Astrocyte of the cerebellum (primary cell): ENCODE measurements around the gene CGB3.

Experiments used
- DNase-seq: peaks from one replicate; pipeline ENCODE4 v3.0.0-alpha.2; 2011; ENCODE audit warnings: low read depth
- H3K4me3 ChIP-seq: 2 replicates; pipeline ENCODE4 v1.5.1; 2011; ENCODE audit warnings: mild to moderate bottlenecking, low read depth, low read length, moderate library complexity
- in situ Hi-C: cut with HindIII; loops from 2 replicates; pipeline ENCODE4 v1.10.0; 2017; ENCODE audit warnings: low sequenced_read_pairs
- TF ChIP-seq, protein P1 (sequence below): IDR thresholded peaks from 2 replicates; pipeline ENCODE4 v1.5.1; 2012; ENCODE audit warnings: low read length, low read depth, moderate library complexity, mild to moderate bottlenecking; ENCODE audit errors: missing control alignments

CGB3 gene

DNA sequence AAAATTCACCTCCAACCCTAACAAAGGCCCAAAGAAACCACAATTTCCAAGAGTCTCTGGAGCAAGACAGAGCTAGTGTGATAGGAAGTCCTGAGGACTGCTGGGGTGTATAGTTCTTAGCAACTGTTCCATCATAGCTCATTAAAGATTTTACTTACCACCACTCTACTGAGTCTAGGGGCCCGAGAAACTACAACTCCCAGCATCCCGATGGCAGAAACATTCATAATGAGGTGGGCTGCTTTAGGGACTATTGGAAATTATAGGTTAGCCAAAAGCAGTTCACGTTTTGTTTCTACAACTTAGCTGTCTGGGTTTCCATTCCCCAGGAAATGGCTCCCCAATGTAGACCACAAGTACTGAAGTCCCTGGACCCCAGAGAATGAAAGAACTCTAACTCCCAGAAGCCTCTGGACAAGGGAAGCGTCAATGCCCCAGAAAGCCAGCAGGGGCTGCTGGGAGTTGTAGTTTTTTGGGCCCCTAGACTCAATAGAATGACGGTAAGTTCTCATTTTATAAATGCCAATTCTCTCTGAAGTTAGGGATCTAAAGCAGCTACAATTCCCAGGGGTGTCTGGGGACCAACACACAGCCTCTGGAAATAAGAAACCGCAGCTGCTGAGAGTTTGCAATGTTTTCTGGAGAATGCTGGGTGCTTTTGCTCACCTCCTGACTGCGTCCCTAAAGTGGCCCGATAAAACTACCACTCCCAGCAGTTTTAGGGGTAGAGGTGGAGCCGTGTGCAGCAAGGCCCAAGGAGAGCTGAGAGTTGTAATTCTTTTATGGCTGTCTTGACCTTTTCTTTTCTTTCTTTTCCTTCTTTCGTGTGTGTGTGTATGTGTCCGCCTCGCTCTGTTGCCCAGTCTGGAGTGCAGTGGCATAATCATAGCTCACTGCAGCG, 47.9 kb downstream of the CGB3 start:
- TF ChIP-seq, protein P1, sequence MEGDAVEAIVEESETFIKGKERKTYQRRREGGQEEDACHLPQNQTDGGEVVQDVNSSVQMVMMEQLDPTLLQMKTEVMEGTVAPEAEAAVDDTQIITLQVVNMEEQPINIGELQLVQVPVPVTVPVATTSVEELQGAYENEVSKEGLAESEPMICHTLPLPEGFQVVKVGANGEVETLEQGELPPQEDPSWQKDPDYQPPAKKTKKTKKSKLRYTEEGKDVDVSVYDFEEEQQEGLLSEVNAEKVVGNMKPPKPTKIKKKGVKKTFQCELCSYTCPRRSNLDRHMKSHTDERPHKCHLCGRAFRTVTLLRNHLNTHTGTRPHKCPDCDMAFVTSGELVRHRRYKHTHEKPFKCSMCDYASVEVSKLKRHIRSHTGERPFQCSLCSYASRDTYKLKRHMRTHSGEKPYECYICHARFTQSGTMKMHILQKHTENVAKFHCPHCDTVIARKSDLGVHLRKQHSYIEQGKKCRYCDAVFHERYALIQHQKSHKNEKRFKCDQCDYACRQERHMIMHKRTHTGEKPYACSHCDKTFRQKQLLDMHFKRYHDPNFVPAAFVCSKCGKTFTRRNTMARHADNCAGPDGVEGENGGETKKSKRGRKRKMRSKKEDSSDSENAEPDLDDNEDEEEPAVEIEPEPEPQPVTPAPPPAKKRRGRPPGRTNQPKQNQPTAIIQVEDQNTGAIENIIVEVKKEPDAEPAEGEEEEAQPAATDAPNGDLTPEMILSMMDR = peak; percentile 20
- H3K4me3 ChIP-seq = no peak overlapping the region
- in situ Hi-C loops = no loop called here
- DNase-seq = no peak
